Lower leg skin (tissue), 4 donors: ENCODE data around the gene POU6F2. TPM values are rescaled to one million over a fixed set of nuclear protein-coding genes. Genes with fewer than 3 reads are reported as not detected.

ENCODE experiments used
- DNase-seq, 2 donors: peaks; one replicate each; pipeline ENCODE4 v3.0.0-alpha.2; 2019; ENCODE audit warnings: low spot score in 2 of 2
- H3K4me3 ChIP-seq: fragments of 200-600 bp; sonication (generic); 2 replicates; pipeline ENCODE4 v1.5.1; 2017; ENCODE audit warnings: mild to moderate bottlenecking, low read depth; ENCODE audit not compliant: poor library complexity, severe bottlenecking
- POLR2A ChIP-seq, 2 donors: fragments of 450-650 bp; IDR thresholded peaks; one replicate each; pipeline ENCODE4 v1.6.1; 2016 to 2017; ENCODE audit warnings: antibody characterized with exemption in 2 of 2, mild to moderate bottlenecking in 1 of 2, moderate library complexity in 1 of 2
- WGBS, 2 donors: methylation state at CpG; one replicate each; pipeline ENCODE4 v1.1.5; 2018; 5-methylcytosine and 5-hydroxymethylcytosine counted together
- intact Hi-C: fragments of 100-400 bp; cut with DNase I; formaldehyde crosslinking; loops from one replicate; pipeline ENCODE4 v1.15.0; 2023; ENCODE audit warnings: low total_unique reads
- total RNA-seq, 4 donors: library from RNA; depleted of rRNA; stranded (reverse); fragments of >200 nt; gene quantifications; one replicate each; pipeline ENCODE4 v1.1.0, GENCODE V29; 2016
- TF ChIP-seq, protein P1 (sequence below), 3 donors: fragments of 450-650 bp; IDR thresholded peaks; one replicate each; pipeline ENCODE4 v1.5.1; 2016; ENCODE audit warnings: antibody characterized with exemption in 3 of 3, mild to moderate bottlenecking in 3 of 3, moderate library complexity in 2 of 3

The POU6F2 gene
- total RNA-seq, 4 donors from 2014 or later = 0.36 TPM; not detected in 3

DNA sequence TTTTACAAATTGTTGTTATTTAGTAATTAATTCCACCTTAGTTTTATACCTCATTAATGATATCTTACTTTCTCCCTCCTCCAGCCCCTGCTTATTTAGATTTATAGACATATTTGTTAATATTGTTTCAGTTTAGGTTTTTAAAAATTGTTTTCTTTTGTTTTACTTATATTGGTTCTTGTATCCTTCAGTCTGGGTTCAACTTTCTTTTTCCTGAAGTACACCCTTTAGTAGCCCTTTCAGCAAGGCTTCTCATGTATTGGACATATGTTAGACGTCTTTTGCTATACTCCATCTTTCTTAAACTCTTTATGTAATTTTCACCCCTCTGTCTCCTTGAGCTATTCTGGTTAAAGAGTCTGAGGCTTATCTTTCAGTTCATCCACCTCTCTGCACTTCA lies 12.8 kb upstream of the POU6F2 start:
- WGBS, 2 donors = 71 to 74% methylated on average over 1 of the region's 1 CpG
- TF ChIP-seq, protein P1, sequence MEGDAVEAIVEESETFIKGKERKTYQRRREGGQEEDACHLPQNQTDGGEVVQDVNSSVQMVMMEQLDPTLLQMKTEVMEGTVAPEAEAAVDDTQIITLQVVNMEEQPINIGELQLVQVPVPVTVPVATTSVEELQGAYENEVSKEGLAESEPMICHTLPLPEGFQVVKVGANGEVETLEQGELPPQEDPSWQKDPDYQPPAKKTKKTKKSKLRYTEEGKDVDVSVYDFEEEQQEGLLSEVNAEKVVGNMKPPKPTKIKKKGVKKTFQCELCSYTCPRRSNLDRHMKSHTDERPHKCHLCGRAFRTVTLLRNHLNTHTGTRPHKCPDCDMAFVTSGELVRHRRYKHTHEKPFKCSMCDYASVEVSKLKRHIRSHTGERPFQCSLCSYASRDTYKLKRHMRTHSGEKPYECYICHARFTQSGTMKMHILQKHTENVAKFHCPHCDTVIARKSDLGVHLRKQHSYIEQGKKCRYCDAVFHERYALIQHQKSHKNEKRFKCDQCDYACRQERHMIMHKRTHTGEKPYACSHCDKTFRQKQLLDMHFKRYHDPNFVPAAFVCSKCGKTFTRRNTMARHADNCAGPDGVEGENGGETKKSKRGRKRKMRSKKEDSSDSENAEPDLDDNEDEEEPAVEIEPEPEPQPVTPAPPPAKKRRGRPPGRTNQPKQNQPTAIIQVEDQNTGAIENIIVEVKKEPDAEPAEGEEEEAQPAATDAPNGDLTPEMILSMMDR (IDR thresholded peaks at IDR 0.05) = no peak
- no peak for DNase-seq
- intact Hi-C loops = no loop called here
- no peak overlapping the region for H3K4me3 ChIP-seq

DNA sequence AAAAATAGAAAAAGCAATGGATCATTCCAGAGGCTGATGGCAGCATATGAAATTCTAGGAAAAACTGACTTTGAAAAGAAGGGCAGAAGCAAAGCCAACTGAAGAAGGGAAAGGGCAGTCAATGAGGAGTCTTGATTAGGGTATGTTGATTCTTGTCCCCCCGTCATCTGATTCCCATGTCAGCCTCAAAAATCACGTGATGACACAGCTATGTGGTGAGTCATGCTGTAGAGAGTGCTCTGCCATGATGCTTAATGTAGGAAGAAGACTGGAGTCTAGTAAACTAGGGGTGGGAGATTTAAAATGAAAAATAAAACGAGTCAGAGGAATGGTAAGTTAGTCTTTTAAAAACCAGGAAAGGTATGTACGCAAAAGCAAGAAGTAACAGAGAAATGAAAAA lies 3.9 kb upstream of the POU6F2 start:
- no peak for TF ChIP-seq POLR2A (IDR thresholded peaks at IDR 0.05)
- TF ChIP-seq, protein P1 (IDR thresholded peaks at IDR 0.05) = no peak
- DNase-seq = no peak
- no peak overlapping the region for H3K4me3 ChIP-seq
- intact Hi-C loops = no loop called here
- 58 to 67% methylated on average over 4 of the region's 4 CpGs for whole genome bisulfite sequencing, 2 donors

DNA sequence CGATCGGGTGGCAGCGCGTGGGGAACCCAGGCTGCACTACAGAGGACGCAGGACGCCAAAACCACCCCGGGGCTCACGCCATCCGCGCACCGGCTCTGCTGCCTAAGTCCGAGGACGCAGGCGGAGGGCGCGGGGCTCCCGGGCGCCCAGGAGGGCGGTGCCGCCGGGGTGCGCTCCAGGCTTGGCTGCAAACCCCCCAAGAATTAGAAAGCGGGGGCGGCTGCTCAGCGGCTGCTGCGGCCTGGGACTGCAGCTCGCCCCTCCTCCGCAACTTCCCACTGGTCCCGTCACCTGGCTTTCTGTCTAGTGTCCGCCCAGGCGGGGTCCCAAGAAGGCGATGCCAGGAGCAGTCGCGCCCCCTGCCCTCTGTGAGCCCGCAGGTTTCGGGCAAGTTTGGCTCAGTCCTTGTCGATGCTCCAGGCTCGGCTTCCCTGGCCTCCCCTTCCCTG lies 1.7 kb upstream of the POU6F2 start:
- DNase-seq = no peak
- 0 to 3% methylated on average over 5 to 15 of the region's 38 CpGs for WGBS, 2 donors
- TF ChIP-seq, protein P1 (IDR thresholded peaks at IDR 0.05) = no peak
- TF ChIP-seq POLR2A (IDR thresholded peaks at IDR 0.05) = no peak
- intact Hi-C loops = no loop called here
- no peak overlapping the region for H3K4me3 ChIP-seq

DNA sequence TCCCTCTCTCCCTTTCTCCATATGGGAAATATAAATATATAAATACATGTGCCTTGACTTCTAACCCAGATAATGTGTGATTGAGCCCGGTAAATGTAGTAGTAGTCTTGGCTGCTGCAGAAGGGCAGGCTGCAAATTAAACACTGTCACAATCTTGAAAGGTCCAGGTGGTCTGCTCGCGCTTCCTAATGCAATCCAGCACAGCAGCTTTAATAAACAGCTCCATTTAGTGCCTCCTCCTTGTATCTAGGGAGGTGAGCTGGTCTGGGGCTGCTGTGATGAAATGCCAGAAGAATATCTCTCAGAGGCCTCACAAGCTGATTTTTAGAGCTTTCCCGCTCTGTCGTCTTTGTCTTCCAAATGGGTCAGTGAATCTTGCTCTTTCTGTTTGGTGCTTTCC lies 782 bp downstream of the POU6F2 start:
- no peak for TF ChIP-seq POLR2A (IDR thresholded peaks at IDR 0.05)
- TF ChIP-seq, protein P1 (IDR thresholded peaks at IDR 0.05) = no peak
- intact Hi-C loops = no loop called here
- 60 to 64% methylated on average over 5 of the region's 5 CpGs for WGBS, 2 donors
- DNase-seq = no peak
- H3K4me3 ChIP-seq = no peak overlapping the region

DNA sequence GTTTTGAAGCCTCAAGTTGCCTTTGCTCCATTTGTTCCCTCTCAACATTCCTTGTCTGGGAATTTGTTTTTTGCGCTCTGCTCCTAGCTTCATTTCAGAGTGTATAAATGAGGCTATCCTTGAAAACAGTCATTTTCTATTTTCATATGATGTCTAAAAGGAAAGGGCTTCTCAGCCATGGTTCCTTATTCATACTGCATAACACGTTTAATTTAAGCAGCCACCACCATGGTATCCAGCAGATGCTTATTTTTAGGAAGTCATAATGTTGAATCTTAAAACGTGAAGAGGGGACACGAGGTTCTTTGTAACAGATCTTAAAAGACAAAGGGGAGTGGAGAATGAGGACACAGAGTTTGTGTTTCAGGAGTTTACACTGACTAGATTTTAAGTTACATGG lies 14.5 kb downstream of the POU6F2 start:
- DNase-seq = no peak
- intact Hi-C loops = no loop called here
- TF ChIP-seq, protein P1 (IDR thresholded peaks at IDR 0.05) = no peak
- no peak for TF ChIP-seq POLR2A (IDR thresholded peaks at IDR 0.05)
- H3K4me3 ChIP-seq = no peak overlapping the region
- WGBS, 2 donors = 72 to 74% methylated on average over 4 of the region's 4 CpGs

DNA sequence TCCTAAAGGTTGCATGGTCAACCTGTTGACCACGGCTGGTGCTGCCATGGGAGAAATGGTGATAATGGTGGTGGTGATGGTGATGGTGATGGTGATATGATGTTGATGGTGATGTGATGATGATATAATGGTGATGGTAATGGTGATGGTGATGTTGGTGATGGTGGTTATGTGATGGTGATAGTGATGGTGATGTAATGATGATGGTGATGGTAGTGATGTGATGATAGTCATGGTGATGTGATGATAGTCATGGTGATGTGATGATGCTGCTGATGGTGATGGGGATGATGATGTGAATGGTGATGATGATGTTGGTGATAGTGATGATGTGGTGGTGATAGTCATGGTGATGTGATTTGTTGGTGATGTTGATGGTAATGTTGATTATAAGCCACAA lies 23.9 kb downstream of the POU6F2 start:
- no peak overlapping the region for H3K4me3 ChIP-seq
- intact Hi-C loops = no loop called here
- TF ChIP-seq, protein P1 (IDR thresholded peaks at IDR 0.05) = no peak
- TF ChIP-seq POLR2A (IDR thresholded peaks at IDR 0.05) = no peak
- DNase-seq = no peak
- WGBS, 2 donors = 92 to 93% methylated on average over 1 of the region's 1 CpG
